Activated CD8-positive, alpha-beta memory T cell treated with anti-CD3 and anti-CD28 coated beads for 24 hours (primary cell): ENCODE measurements around the gene TAF9B.
"Not testable (repeated sequence)": the region's sequence is repeated elsewhere in the genome, so short reads cannot be mapped to it uniquely, and the experiment has no call there.

Experiments
- DNase-seq: peaks from one replicate; pipeline ENCODE4 v3.0.0-alpha.2; 2020

The TAF9B gene

DNA sequence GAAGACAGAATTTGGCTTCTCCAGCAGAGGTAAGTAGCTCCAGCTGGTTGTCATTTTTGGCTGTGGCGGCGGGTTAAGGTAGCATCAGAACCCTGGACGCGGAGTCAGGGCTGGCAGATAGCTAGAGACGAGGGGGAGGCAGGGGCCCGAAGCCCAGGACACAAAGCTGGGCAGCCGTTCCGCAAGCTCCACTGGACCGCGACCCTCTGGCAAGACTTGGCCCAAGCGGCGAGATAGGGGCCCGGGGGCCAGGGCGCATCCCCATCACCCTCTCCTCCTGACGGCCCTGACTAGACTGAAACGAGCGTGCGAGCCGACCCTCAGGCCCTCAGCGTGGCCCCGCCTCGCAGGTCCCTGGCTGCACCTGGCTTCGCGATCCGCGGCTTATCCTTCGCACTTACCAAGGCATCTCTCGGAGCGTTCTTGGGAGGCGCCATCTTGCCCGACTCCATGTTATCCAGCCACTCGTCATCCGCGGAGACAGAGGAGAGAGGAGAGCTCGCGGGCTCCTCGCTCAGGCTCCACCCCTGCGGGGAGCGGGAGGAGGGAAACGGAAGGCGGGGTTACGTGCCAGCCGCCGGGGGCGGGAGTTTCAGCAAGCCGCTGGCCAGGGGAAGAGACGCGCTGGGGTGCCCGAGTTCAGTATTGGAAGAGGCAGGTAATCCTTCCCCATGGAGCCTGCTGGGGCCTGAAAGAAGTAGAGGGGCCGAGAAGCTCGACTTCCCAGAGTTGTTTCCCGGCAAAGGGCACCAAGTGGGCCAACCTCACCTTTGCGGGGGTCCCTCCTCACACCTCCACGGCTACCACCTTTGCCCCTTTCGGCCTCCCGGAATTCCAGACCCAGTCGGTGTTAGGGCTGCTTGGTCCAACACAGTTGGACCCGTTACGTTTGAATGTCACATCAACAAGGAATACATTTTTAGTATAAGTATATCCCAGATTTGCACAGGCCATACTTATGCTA is at the start of gene TAF9B:
TAF9B (minus strand) TSS at position 491 of the 964 bp plus-strand sequence; CDS start at position 452, 39 bp downstream.
- peak; percentile 87 for DNase-seq

DNA sequence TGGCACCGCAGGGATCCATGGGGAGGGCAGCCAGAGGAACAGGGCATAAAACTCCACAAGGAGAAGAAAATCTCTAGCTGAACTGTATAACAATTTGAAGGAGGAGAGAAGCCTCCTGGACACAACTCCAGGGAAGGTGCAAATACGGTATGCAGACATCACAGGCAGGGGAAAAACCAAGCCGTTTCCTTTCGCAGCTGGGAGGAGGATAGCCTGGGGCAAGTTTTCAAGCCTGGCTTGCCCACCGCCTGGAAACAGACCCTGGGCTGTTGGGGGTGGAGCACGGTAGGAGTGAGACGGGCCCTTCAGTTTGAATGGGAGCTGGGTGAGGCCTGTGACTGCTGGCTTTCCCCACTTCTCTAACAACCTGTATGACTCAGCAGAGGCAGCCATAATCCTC is 43.4 kb upstream of the TAF9B start:
- DNase-seq = no peak

- no peak for DNase-seq
These were observed 41.9 kb upstream of the TAF9B start for GRCh38 chrX:78181307-78181706.

DNA sequence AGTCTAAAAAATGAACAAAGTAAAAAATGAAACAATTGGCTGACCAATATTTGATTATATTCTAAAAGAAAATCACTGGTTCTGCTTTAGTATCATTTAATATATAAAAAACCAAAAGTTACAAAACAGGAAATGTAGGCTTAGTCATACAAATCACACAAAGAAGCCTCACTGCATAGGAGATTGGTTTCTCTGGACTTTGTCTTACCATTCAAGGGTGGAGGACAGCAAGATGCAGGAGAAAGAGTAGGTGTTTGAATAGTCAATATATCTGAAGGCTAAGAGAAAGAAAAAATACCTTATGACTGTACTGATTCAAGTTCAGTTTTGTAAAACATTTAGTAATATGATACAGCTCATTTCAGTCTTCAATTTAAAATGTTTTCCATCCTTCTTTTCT is 28.6 kb upstream of the TAF9B start:
- no peak for DNase-seq

- no peak for DNase-seq
These were observed 26.0 kb upstream of the TAF9B start for GRCh38 chrX:78165425-78165824.

DNA sequence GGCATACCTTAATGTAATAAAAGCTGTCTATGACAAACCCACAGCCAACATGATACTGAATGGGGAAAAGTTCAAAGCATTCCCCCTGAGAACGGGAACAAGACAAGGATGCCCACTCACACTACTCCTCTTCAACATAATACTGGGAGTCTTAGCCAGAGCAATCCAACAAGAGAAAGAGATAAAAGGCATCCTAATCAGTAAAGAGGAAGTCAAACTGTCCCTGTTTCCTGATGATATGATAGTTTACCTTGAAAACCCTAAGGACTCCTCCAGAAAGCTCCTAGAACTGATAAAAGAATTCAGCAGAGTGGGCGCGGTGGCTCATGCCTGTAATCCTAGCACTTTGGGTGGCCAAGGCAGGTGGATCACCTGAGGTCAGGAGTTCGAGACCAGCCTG is 23.7 kb upstream of the TAF9B start:
- DNase-seq = not testable (repeated sequence)

- not testable (repeated sequence) for DNase-seq
These were observed 21.3 kb upstream of the TAF9B start for GRCh38 chrX:78160711-78161110.

- not testable (repeated sequence) for DNase-seq
These were observed 18.4 kb upstream of the TAF9B start for GRCh38 chrX:78157846-78158245.

GRCh38 chrX:78157373-78157772 is 17.9 kb upstream of the TAF9B start:
- not testable (repeated sequence) for DNase-seq

DNA sequence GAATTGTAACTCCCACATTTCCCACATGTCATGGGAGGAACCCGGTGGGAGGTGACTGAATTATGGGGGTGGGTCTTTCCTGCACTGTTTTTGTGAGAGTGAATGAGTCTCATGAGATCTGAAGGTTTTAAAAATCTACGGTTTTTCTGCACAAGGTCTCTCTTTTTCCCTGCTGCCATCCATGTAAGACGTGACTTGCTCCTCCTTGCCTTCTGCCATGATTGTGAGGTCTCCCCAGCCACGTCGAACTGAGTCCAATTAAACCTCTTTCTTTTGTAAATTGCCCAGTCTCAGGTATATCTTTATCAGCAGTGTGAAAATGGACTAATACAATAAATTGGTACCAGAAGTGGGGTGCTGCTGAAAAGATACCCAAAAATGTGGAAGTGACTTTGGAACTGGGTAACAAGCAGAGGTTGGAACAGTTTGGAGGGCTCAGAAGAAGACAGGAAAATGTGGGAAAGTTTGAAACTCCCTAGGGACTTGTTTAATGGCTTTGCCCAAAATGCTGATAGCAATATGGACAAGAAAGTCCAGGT is 7.6 kb upstream of the TAF9B start:
- DNase-seq = not testable (repeated sequence)

DNA sequence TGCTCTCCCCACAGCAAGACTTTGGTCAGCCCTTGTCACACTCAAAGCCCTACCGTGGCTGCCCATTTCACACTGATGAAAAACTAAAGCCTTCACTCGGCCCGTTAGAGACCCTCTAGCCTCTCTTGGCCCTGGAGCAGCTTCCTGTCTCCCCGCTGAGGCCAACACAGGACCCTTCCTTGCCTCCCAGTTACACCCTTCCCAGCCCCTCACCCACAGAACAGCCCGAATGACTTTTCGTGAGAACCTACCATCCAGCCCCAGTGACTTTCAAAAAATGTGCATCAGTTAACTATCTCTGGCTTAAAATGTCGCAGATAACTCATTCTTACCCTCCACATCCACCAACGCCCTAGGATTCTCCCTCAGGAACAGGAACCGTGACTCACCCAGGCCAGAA is 756 bp upstream of the TAF9B start:
- no peak for DNase-seq

DNA sequence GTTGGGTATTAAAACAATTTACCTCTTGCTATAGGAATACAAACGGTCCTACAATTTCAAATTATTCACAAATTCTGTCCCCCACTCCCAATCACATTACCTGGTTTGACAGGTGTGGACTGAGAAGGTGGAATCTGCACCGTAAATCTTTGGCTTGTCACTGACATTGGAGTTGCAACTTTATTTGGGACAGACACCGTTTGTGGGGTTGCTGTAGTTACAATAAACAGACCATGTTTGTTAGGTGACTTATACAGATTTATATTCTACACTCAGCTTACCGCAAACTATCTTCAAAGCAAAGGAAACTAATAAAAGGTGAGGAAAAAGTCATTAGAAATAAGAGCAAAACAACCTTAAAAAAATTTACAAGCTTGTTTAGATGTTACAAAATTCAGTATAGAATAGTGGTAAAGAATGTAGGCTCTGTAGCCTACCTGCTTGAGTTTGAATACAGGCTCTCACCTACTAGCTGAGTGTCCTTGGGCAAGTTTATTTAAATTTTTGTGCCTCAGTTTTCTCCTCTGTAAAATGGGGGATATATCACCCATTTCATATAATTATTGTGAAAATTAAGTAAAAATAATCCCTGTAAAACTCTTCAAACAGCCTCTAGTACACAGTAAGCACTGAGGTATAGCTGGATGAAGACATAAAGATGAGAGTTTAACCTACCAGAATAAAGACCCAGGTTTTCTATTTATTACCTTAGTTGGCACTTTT is 6.1 kb downstream of the TAF9B start:
- DNase-seq = no peak

GRCh38 chrX:78131117-78131516 is 8.3 kb downstream of the TAF9B start:
- DNase-seq = no peak

GRCh38 chrX:78130396-78130795 is 9.1 kb downstream of the TAF9B start:
- no peak for DNase-seq

GRCh38 chrX:78129714-78130113 is 9.7 kb downstream of the TAF9B start:
- no peak for DNase-seq

- not testable (repeated sequence) for DNase-seq
These were observed 13.7 kb downstream of the TAF9B start for GRCh38 chrX:78125781-78126180.

- no peak for DNase-seq
These were observed 14.3 kb downstream of the TAF9B start for GRCh38 chrX:78125148-78125547.

- DNase-seq = no peak
These were observed 15.1 kb downstream of the TAF9B start for GRCh38 chrX:78124307-78124706.

DNA sequence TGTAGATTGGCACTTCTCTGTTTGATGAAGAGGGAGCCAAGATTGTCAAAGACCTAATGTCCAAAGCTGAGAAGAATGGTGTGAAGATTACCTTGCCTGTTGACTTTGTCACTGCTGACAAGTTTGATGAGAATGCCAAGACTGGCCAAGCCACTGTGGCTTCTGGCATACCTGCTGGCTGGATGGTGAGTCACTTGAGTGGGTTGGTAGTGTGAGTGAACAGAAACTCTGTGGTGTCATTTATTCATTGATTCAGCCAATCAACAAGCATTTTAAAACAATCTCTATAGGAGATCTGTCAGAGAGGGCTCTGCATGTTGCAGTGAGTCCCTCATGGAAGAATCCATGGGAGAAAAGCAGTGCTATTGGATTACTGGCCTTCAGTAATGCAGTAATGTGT is 16.3 kb downstream of the TAF9B start:
- DNase-seq = no peak

- no peak for DNase-seq
These were observed 19.8 kb downstream of the TAF9B start for GRCh38 chrX:78119521-78120227.

- no peak for DNase-seq
These were observed 20.8 kb downstream of the TAF9B start for GRCh38 chrX:78118628-78119027.

- DNase-seq = no peak
These were observed 22.7 kb downstream of the TAF9B start for GRCh38 chrX:78116766-78117165.

GRCh38 chrX:78116365-78116764 is 23.1 kb downstream of the TAF9B start:
- no peak for DNase-seq
